PC-3 (cell line): ENCODE measurements around the gene CCDC174. TPM values are rescaled to one million over a fixed set of nuclear protein-coding genes. Genes with fewer than 3 reads are reported as not detected.

Experiments used
- ATAC-seq: fragments of 200-7000 bp; cut with Tn5 transposase; 2 replicates; pipeline ENCODE4 v1.9.1; 2020; ENCODE audit warnings: mild to moderate bottlenecking, moderate library complexity
- BruUV-seq: library from RNA; stranded (reverse); fragments of 400-500 nt; replicated peaks from 2 replicates; lab custom pipeline; 2021; lab: Mats Ljungman, UMichigan
- CTCF ChIA-PET: fragments of 300-600 bp; sonication (Branson Sonifier 250); formaldehyde crosslinking; loops from one replicate; lab custom pipeline; 2022; ENCODE audit warnings: antibody characterized with exemption; lab: Charles Lee
- POLR2A ChIA-PET: fragments of 300-600 bp; sonication (Branson Sonifier 250); formaldehyde crosslinking; loops from one replicate; lab custom pipeline; 2022; ENCODE audit warnings: antibody characterized with exemption; ENCODE audit not compliant: unreplicated experiment; lab: Charles Lee
- DNase-seq: peaks from one replicate; pipeline ENCODE4 v3.0.0-alpha.2; 2015
- H2AFZ ChIP-seq: fragments of 300-600 bp; sonication (generic); 2 replicates; pipeline ENCODE4 v1.6.0; 2016; ENCODE audit warnings: antibody characterized with exemption, low read length
- H3F3A ChIP-seq: fragments of 300-600 bp; sonication (generic); one replicate; pipeline ENCODE4 v1.6.0; 2017; ENCODE audit warnings: antibody characterized with exemption, low read length, control low read depth, mild to moderate bottlenecking; ENCODE audit not compliant: unreplicated experiment
- H3K27ac ChIP-seq: fragments of 300-600 bp; sonication (generic); 2 replicates; pipeline ENCODE4 v1.5.1; 2016; ENCODE audit warnings: mild to moderate bottlenecking, low read length
- H3K27me3 ChIP-seq: fragments of 300-600 bp; sonication (generic); 2 replicates; pipeline ENCODE4 v1.6.1; 2016; ENCODE audit warnings: low read length, mixed read lengths
- H3K36me3 ChIP-seq: fragments of 300-600 bp; sonication (generic); 2 replicates; pipeline ENCODE4 v1.6.1; 2016; ENCODE audit warnings: low read depth, mixed run types, low read length, mixed read lengths
- H3K4me1 ChIP-seq: fragments of 300-600 bp; sonication (generic); 2 replicates; pipeline ENCODE4 v1.5.1; 2016; ENCODE audit warnings: low read length; ENCODE audit not compliant: insufficient read depth
- H3K4me2 ChIP-seq: fragments of 300-600 bp; sonication (generic); 2 replicates; pipeline ENCODE4 v1.6.0; 2016; ENCODE audit warnings: low read length
- H3K4me3 ChIP-seq: fragments of 300-600 bp; sonication (generic); 2 replicates; pipeline ENCODE4 v1.5.1; 2016; ENCODE audit warnings: mild to moderate bottlenecking, low read length, mixed read lengths
- H3K79me2 ChIP-seq: fragments of 300-600 bp; sonication (generic); 2 replicates; pipeline ENCODE4 v1.6.1; 2017; ENCODE audit warnings: low read length, mixed read lengths
- H3K9ac ChIP-seq: fragments of 300-600 bp; sonication (generic); 2 replicates; pipeline ENCODE4 v1.6.0; 2016; ENCODE audit warnings: mild to moderate bottlenecking, low read length
- H3K9me2 ChIP-seq: fragments of 300-600 bp; sonication (generic); replicated peaks from 2 replicates; pipeline ENCODE4 v1.6.1; 2016; ENCODE audit warnings: mixed run types, low read length, mixed read lengths
- H3K9me3 ChIP-seq: fragments of 300-600 bp; sonication (generic); 2 replicates; pipeline ENCODE4 v1.6.1; 2016; ENCODE audit warnings: low read length, mixed read lengths
- H4K20me1 ChIP-seq: fragments of 300-600 bp; sonication (generic); 2 replicates; pipeline ENCODE4 v1.6.1; 2016; ENCODE audit warnings: low read length, mixed read lengths
- CTCF ChIP-seq: fragments of 300-600 bp; sonication (generic); conservative IDR thresholded peaks from 2 replicates; pipeline ENCODE4 v1.5.1; 2017; ENCODE audit warnings: antibody characterized with exemption, low read depth, mild to moderate bottlenecking, low read length
- EZH2 ChIP-seq: fragments of 300-600 bp; sonication (generic); IDR thresholded peaks from one replicate; pipeline ENCODE4 v1.6.1; 2017; ENCODE audit warnings: antibody characterized with exemption, mild to moderate bottlenecking, low read length; ENCODE audit not compliant: unreplicated experiment
- EZH2phosphoT487 ChIP-seq: fragments of 300-600 bp; sonication (generic); IDR thresholded peaks from 2 replicates; pipeline ENCODE4 v1.6.1; 2018; ENCODE audit warnings: mild to moderate bottlenecking, antibody characterized with exemption, low read length, borderline replicate concordance
- intact Hi-C: fragments of 100-400 bp; cut with micrococcal nuclease; formaldehyde crosslinking; loops from 2 replicates; pipeline ENCODE4 v1.9.0; 2023
- total RNA-seq: library from RNA; depleted of rRNA; stranded (reverse); fragments of >200 nt; gene quantifications from 2 replicates; pipeline ENCODE4 v1.2.3, GENCODE V29; 2014

Gene CCDC174
- total RNA-seq, 1 experiment from 2014 or later: 8.2 TPM

- POLR2A ChIA-PET: no interaction called here
These were observed 34.0 kb upstream of the CCDC174 start for GRCh38 chr3:14617508-14618023.

GRCh38 chr3:14619605-14620004, 32.0 kb upstream of the CCDC174 start:
- H3K9me3 ChIP-seq: no peaks in the 10 kb centered on the region
- ATAC-seq (no peak), DNase-seq (no peak)
- no peaks in the 10 kb centered on the region for H4K20me1 ChIP-seq
- no peaks in the 10 kb centered on the region for H3K79me2 ChIP-seq
- no peaks in the 10 kb centered on the region for H3K9me2 ChIP-seq
- ChIA-PET POLR2A (no interaction called here), CTCF (no interaction called here)
- peaks cover 5% of the 10 kb centered on the region; the same call in 1 of the 2 replicates for H3K4me1 ChIP-seq
- H2AFZ ChIP-seq: no peak overlapping the region
- BruUV-seq: no TSS peak
- TF ChIP-seq EZH2phosphoT487 (no peak), CTCF (no peak), EZH2 (no peak)
- intact Hi-C loops: no loop called here
- no peak overlapping the region for H3K4me3 ChIP-seq
- no peak overlapping the region for H3K9ac ChIP-seq
- H3K4me2 ChIP-seq: no peak overlapping the region
- no peak overlapping the region for H3K27ac ChIP-seq
- H3F3A ChIP-seq: no peaks in the 10 kb centered on the region
- H3K27me3 ChIP-seq: no peaks in the 10 kb centered on the region
- no peaks in the 10 kb centered on the region for H3K36me3 ChIP-seq

More at GRCh38 chr3:14617508-14618023, 34.0 kb upstream of the CCDC174 start:
- no peak overlapping the region for H3K4me2 ChIP-seq
- ATAC-seq: peak; percentile 15; the same call in 1 of the 2 replicates
- BruUV-seq: no TSS peak
- H3K9me3 ChIP-seq: no peaks in the 10 kb centered on the region
- H3F3A ChIP-seq: no peaks in the 10 kb centered on the region
- TF ChIP-seq CTCF (no peak), EZH2phosphoT487 (no peak), EZH2 (no peak)
- no peak for DNase-seq
- CTCF ChIA-PET: no interaction called here
- no peaks in the 10 kb centered on the region for H4K20me1 ChIP-seq
- H2AFZ ChIP-seq: no peak overlapping the region
- no peaks in the 10 kb centered on the region for H3K36me3 ChIP-seq
- H3K27ac ChIP-seq: no peak overlapping the region
- no peak overlapping the region for H3K4me3 ChIP-seq
- H3K9me2 ChIP-seq: no peaks in the 10 kb centered on the region
- H3K9ac ChIP-seq: no peak overlapping the region
- H3K79me2 ChIP-seq: no peaks in the 10 kb centered on the region
- peaks cover 5% of the 10 kb centered on the region; the same call in 1 of the 2 replicates for H3K4me1 ChIP-seq
- no peaks in the 10 kb centered on the region for H3K27me3 ChIP-seq
- intact Hi-C loops: no loop called here

GRCh38 chr3:14620512-14620911, 31.1 kb upstream of the CCDC174 start:
- ATAC-seq: no peak

More at GRCh38 chr3:14620512-14620911, 31.1 kb upstream of the CCDC174 start:
- Histone ChIP-seq H3K9me3 (no peaks in the 10 kb centered on the region), H3K27ac (no peak overlapping the region), H3K9me2 (no peaks in the 10 kb centered on the region), H3K36me3 (no peaks in the 10 kb centered on the region), H3F3A (no peaks in the 10 kb centered on the region), H4K20me1 (no peaks in the 10 kb centered on the region), H3K27me3 (no peaks in the 10 kb centered on the region), H3K4me3 (no peak overlapping the region), H3K79me2 (no peaks in the 10 kb centered on the region), H3K4me1 (peaks cover 5% of the 10 kb centered on the region; the same call in 1 of the 2 replicates), H3K9ac (no peak overlapping the region), H3K4me2 (no peak overlapping the region), H2AFZ (no peak overlapping the region)
- BruUV-seq: no TSS peak
- POLR2A ChIA-PET: no interaction called here
- TF ChIP-seq EZH2phosphoT487 (no peak), EZH2 (no peak), CTCF (no peak)
- DNase-seq: no peak
- CTCF ChIA-PET: no interaction called here
- intact Hi-C loops: no loop called here
